GM19463 (cell line): ENCODE results near the gene HDAC4.

Experiments
- ATAC-seq: cut with Tn5 transposase; IDR thresholded peaks from one replicate; pipeline ENCODE4 v1.9.1; 2021; ENCODE audit warnings: mild to moderate bottlenecking, moderate library complexity; ENCODE audit not compliant: unreplicated experiment

The HDAC4 gene

GRCh38 chr2:239385096-239386000, 15.5 kb downstream of the HDAC4 start:
- no peak for ATAC-seq

- ATAC-seq = no peak
Observed at GRCh38 chr2:239383759-239384156, 17.1 kb downstream of the HDAC4 start.

- no peak for ATAC-seq
Observed at GRCh38 chr2:239383036-239383758, 17.6 kb downstream of the HDAC4 start.

- no peak for ATAC-seq
Observed at GRCh38 chr2:239382384-239382880, 18.4 kb downstream of the HDAC4 start.

- ATAC-seq = peak; percentile 70
Observed at GRCh38 chr2:239381709-239382134, 19.1 kb downstream of the HDAC4 start.

- peak; percentile 51 for ATAC-seq
Observed at GRCh38 chr2:239380831-239381708, 19.8 kb downstream of the HDAC4 start.

- no peak for ATAC-seq
Observed at GRCh38 chr2:239379641-239380170, 21.1 kb downstream of the HDAC4 start.

- no peak for ATAC-seq
Observed at GRCh38 chr2:239378918-239379640, 21.7 kb downstream of the HDAC4 start.

- ATAC-seq = no peak
Observed at GRCh38 chr2:239378021-239378917, 22.6 kb downstream of the HDAC4 start.

GRCh38 chr2:239377591-239377990, 23.2 kb downstream of the HDAC4 start:
- ATAC-seq = no peak

GRCh38 chr2:239376942-239377531, 23.8 kb downstream of the HDAC4 start:
- ATAC-seq = no peak

- ATAC-seq = no peak
Observed at GRCh38 chr2:239376351-239376750, 24.5 kb downstream of the HDAC4 start.

- ATAC-seq = no peak
Observed at GRCh38 chr2:239375278-239376061, 25.4 kb downstream of the HDAC4 start.

- no peak for ATAC-seq
Observed at GRCh38 chr2:239374896-239375277, 25.9 kb downstream of the HDAC4 start.

GRCh38 chr2:239372835-239373234, 28.0 kb downstream of the HDAC4 start:
- ATAC-seq = no peak

GRCh38 chr2:239371726-239372686, 28.8 kb downstream of the HDAC4 start:
- no peak for ATAC-seq
